IMR-90 (cell line): Measurements from ENCODE around the gene LRIG1.
A peak's percentile ranks its signal among the peaks of the same experiment; 100 is the strongest.

ENCODE experiments used
- POLR2A ChIP-seq: IDR thresholded peaks from 2 replicates; pipeline ENCODE4 v1.6.1; 2012; ENCODE audit warnings: mild to moderate bottlenecking, low read depth, low read length
- TF ChIP-seq, protein P1 (sequence below): conservative IDR thresholded peaks from 2 replicates; pipeline ENCODE4 v1.5.1; 2012; ENCODE audit warnings: mild to moderate bottlenecking, low read depth, low read length, improper control_type of control experiment

DNA sequence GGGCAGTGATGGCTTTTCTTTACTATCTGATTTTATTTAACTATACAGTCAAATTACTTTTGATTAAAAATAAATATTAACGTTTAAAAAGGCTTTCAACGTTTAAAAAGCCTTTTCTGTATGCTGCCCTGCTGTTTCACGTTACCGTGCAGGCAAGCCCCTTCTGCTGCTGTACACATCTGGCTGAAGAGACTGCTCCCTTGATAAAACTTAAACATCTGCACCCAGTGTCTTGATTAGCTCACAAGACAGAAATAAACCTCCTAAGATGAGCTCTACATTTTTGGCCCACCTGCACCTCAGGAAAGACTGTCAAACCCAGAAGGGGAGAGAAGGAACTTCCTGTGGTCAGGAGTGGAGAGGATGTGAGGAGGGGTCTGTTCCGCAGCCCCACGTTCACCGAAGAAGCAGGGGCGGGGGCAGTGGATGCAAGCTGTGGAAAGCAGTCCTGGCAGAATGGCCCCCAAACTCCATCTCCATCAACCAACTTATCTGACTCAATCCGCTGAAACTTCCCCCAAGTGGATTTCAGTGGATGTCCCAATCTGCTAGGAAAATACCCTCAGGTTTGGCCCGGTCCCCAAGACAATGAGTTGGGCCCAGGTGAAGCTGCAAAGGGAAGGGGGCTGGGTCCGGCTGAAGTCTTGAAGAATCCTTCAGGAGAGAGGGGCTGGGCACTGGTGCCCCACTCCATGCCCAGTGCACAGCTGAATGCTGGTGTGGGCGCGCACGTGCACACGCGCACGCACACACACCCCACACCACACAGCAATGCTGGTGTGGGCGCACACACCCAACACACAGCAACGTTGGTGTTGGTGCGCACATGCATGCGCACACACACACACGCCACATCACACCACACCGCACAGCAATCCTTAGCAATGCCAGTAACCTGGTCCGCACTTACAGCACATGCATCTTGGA lies 88.6 kb downstream of the LRIG1 start:
- TF ChIP-seq POLR2A = peak; percentile 15; the same call in 1 of the 2 replicates
- TF ChIP-seq, protein P1, sequence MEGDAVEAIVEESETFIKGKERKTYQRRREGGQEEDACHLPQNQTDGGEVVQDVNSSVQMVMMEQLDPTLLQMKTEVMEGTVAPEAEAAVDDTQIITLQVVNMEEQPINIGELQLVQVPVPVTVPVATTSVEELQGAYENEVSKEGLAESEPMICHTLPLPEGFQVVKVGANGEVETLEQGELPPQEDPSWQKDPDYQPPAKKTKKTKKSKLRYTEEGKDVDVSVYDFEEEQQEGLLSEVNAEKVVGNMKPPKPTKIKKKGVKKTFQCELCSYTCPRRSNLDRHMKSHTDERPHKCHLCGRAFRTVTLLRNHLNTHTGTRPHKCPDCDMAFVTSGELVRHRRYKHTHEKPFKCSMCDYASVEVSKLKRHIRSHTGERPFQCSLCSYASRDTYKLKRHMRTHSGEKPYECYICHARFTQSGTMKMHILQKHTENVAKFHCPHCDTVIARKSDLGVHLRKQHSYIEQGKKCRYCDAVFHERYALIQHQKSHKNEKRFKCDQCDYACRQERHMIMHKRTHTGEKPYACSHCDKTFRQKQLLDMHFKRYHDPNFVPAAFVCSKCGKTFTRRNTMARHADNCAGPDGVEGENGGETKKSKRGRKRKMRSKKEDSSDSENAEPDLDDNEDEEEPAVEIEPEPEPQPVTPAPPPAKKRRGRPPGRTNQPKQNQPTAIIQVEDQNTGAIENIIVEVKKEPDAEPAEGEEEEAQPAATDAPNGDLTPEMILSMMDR = no peak
